GM18508 (cell line): ENCODE measurements around the gene NSUN3.
"Not testable (repeated sequence)": the region's sequence is repeated elsewhere in the genome, so short reads cannot be mapped to it uniquely, and the experiment has no call there.

ENCODE experiments used
- ATAC-seq: cut with Tn5 transposase; IDR thresholded peaks from one replicate; pipeline ENCODE4 v1.9.1; 2021; ENCODE audit warnings: moderate number of reproducible peaks; ENCODE audit not compliant: insufficient read depth, unreplicated experiment

NSUN3 gene

GRCh38 chr3:94062513-94063404 lies at the start of gene NSUN3, which contains the start of gene DHFR2:
TSS of gene NSUN3 (plus strand) at chr3:94063061. CDS start at chr3:94063127, 66 bp downstream.
TSS of gene DHFR2 (minus strand) at chr3:94062916. CDS start at chr3:94061511, 1,405 bp downstream.
- peak; percentile 86 for ATAC-seq

GRCh38 chr3:94015025-94015424 lies 47.8 kb upstream of the NSUN3 start:
- ATAC-seq: no peak

DNA sequence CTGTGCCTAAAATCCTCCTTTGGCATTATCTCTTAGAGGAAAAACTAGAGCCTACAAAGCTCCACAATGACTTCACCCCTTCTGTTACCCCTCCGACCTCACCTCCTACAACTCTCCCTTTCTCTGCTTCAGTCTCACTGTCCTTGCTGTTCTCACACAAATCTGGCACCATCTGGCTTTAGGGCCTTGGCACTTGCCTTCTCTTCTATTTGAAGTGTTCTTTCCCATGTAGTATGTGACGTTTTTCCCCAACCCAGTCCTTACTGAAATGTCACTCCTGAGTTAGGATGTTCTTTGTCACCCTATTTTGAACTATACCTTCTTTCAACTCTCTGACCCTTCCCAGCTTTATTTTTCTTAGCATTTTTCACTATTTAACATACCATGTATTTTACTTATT lies 43.2 kb upstream of the NSUN3 start:
- ATAC-seq: no peak

- ATAC-seq: no peak
Measured at GRCh38 chr3:94020293-94020692, 42.6 kb upstream of the NSUN3 start.

GRCh38 chr3:94024385-94024784 lies 38.5 kb upstream of the NSUN3 start:
- no peak for ATAC-seq

- ATAC-seq: no peak
Measured at GRCh38 chr3:94026623-94027022, 36.2 kb upstream of the NSUN3 start.

DNA sequence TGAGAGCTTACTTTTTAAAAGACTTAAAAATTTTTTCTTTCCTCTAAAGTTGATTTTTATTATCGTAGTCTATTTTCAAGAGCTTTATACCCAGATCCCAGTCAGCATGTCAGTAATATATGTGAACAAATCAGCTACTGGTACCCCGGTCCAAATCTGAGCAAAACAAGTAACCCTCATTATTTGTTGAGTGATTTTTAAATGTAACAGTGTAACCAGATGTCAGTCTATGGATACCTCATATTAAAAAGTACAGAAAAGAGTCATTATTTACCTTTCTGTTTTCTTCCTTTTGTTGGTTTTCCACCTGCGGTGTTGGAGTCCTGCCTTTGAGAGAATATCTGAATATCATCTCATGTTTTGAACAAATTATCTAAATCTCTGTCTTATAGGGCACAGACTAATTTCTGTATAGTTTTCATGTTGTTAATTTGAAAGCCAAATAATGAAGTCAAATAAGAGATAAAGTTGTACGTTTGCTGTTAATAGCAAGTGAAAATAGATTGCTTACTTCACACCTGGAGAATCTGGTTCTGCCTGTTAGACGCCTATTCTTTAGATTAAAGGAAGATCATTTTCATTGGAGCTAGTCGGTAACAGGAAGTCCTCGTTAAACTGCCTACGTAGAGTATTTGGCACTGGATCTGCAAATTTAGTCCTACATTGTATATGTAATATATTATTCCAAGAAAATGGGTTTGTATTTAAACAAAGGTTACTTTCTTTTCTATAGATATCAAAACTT lies 34.6 kb upstream of the NSUN3 start, which contains the start of gene STX19:
Gene STX19, minus strand, starts transcription at position 505 of the 745 bp plus-strand sequence. CDS start 13,328 bp downstream, outside the sequence.
- ATAC-seq: no peak

GRCh38 chr3:94036909-94037507 lies 25.9 kb upstream of the NSUN3 start:
- ATAC-seq: no peak

DNA sequence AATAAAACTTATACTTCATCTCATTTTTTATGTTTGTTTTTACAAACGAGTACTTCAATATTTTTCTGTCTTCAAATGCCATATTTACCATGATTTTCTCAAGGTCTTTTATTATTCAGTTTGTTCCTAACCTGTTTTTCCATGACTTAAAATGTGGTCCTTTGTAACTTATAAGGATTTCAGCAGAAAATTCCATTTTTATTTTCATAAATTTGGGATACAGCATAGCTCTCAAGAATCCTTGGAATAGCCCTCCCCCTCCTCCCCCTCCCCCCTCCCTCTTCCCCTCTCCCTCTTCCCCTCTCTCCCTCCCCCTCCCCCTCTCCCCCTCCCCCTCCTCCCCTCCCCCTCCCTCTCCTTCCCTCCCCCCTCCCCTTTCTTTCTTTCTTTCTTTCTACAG lies 19.6 kb upstream of the NSUN3 start:
- no peak for ATAC-seq

- not testable (repeated sequence) for ATAC-seq
Measured at GRCh38 chr3:94044100-94044936, 18.5 kb upstream of the NSUN3 start.

DNA sequence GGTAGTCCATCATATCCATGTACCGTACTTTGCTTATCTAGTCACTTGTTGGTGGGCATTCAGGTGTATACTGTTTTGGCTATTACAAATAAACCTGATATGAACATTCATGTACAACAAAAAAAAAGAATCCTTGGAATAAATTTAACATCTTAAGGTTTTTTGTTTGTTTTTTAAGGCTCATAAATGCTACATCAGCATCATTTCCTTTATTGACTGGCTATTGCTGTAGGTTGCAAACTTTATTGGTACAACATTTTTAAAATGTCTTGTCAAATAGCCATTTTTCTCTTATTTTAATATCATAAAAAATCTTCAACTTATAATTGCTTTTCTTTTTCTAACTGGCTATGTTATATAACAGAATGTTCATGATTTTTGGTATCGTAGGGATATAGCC lies 16.3 kb upstream of the NSUN3 start:
- no peak for ATAC-seq

- no peak for ATAC-seq
Measured at GRCh38 chr3:94049267-94049666, 13.6 kb upstream of the NSUN3 start.

- ATAC-seq: no peak
Measured at GRCh38 chr3:94050546-94050945, 12.3 kb upstream of the NSUN3 start.

DNA sequence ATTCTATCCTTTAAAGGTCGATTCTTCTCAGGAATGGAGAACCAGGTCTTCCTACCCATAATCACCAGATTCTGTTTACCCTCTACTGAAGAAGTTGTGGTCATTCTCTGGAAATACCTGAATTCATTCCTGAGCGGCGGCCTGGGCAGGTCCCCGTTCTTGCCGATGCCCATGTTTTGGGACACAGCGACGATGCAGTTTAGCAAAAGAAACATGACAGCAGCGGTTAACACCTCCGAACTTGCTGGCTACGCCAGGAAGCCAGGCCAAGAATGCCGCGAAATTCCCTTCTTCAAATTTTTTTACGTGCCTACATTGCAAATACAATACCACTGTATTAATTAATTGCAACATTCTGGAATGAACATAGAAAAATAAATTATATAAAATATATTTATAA lies 1.6 kb upstream of the NSUN3 start:
- ATAC-seq: no peak

DNA sequence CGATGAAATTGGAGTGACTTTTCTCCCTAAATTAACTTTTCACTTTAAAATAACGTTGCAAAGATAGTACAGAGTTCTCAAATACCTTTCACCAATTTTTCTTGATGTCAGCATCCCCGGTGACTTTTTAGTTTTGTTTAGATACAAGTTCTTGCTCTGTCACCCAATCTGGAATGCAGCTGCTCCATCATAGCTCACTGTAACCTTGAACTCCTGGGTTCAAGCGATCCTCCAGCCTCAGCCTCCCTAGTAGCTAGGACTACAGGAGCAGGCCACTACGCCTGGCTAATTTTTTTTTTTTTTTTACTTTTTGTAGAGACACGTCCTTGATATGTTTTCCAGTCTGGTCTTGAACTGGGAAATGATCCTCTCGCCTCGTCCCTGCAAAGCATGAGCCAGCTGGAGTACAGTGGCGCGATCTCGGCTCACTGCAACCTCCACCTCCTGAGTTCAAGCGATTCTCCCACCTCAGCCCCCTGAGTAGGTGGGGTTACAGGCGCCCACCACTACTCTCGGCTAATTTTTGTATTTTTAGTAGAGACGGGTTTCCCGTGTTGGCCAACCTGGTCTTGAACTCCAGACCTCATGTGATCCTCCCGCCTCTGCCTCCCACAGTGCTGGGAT lies 747 bp downstream of the NSUN3 start:
- ATAC-seq: no peak

DNA sequence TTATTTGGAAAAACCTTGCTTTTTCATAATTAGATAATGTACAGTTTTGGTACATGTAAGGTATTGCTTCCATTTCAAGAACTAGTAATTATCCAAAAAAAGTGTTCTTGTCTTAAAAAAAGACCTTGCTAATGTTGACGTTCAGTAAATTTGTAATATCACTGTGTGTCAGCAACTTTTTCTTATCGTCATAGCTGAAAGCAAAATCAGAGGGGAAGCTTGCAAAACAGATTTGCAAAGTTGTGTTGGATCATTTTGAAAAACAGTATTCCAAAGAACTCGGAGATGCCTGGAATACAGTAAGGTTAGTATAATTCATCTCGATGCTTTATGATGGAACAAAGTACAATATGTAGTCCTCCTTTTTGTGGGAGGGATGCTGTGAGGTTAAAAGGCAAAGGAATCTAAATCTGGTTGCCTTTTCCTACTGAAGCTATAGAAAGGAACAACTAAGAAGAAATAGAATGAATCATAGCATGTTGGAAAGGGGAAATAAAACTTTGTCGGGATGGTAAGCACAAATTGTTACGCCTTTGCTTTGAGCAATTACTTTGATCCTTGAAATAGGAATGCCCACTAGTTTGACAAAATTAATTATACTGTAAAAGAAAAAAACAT lies 1.5 kb downstream of the NSUN3 start:
- no peak for ATAC-seq

DNA sequence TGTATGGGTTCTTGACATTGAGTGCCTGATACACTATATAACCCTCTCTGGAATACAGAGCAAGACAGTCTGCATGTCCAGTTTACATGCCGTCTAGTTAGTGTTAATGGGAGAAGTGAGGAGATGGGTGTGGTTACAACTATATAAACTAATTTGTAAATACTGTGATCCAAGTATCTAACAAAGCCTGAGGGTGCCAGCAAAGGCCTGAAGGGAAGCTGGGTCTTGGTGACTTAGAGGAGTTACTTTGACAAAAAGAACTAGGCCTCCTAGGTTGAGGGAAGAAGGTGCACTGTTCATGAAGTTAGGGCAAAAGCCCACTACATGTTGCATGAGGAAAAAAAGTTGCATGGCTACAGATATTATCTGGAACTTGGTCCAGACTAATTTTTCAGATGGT lies 2.3 kb downstream of the NSUN3 start:
- no peak for ATAC-seq

DNA sequence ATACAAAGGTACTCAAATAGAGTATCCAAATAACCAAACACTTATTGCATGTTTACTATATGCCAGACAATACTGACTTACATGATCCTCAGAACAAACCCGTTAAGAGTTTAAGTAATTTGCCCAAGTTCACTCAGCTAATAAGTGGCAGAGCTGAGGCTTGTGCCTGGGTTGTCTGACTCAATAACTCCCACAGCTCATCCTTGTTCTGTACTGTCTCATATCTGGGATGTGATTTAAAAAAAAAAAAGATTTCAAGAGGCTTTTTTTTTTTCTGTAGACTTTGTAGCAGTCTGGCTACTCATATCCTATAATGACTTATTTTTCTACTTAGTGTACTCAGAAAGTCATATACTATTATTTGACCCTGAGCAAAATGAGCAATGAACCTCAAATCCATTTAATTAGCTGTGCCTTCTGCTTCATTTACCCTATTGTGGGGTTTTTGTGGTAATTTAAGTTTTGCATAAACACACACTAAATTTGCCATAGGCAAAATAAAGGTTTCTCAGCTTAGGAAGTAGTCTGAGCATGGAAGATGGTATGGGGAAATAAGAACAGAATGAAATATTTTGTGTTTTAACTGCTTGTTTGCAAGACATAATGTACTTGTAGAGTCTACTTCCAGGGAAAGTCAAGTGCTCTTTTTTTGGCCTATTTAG lies 3.1 kb downstream of the NSUN3 start:
- no peak for ATAC-seq
